Activated naive CD8-positive, alpha-beta T cell treated with anti-CD3 and anti-CD28 coated beads, Interleukin-2, amount 50 U/mL, for 24 hours (primary cell): ENCODE results near the gene TSPAN15.
"Not testable (repeated sequence)": the region's sequence is repeated elsewhere in the genome, so short reads cannot be mapped to it uniquely, and the experiment has no call there.

Experiments used
- ATAC-seq: fragments of 150-1000 bp; cut with Tn5 transposase; one replicate; pipeline ENCODE4 v1.10.0; 2021
- DNase-seq: peaks from one replicate; pipeline ENCODE4 v3.0.0; 2021
- H3K27ac Mint-ChIP-seq: one replicate; pipeline ENCODE4 v1.8.0; 2021; ENCODE audit warnings: mild to moderate bottlenecking, mixed read lengths
- H3K27me3 Mint-ChIP-seq: one replicate; pipeline ENCODE4 v1.8.0; 2021; ENCODE audit warnings: mixed read lengths
- H3K36me3 Mint-ChIP-seq: one replicate; pipeline ENCODE4 v1.8.0; 2021; ENCODE audit warnings: low read depth, mixed read lengths
- H3K4me1 Mint-ChIP-seq: one replicate; pipeline ENCODE4 v1.8.0; 2021; ENCODE audit warnings: mixed read lengths
- H3K4me3 Mint-ChIP-seq: one replicate; pipeline ENCODE4 v1.8.0; 2021; ENCODE audit warnings: mild to moderate bottlenecking, moderate library complexity, mixed read lengths
- H3K9me3 Mint-ChIP-seq: one replicate; pipeline ENCODE4 v1.8.0; 2021; ENCODE audit warnings: mixed read lengths

The TSPAN15 gene

DNA sequence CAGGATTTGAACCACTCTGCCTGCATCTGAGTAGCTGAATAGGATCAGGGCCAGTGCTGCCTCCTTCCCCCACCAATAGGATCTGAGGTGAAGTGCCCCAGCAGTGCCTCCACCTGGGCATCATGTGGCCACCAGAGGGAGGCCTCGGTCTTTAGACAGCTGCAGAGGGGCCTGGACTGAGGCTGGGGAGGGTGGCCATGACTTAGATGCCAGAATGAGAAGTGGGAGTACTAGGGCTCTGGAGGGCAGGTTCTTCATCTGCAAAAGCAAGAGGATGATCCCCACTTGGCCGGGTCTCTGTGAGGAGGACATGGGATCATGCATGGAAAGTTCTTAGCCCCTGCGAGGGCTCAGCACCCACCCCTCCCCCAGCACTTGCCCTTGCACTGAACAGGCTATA, 65.1 kb downstream of the TSPAN15 start:
- peak; percentile 38 for DNase-seq
- Mint-ChIP-seq H3K27me3 (peaks cover 9% of the 10 kb centered on the region), H3K4me3 (no peak overlapping the region), H3K9me3 (no peaks in the 10 kb centered on the region), H3K36me3 (no peaks in the 10 kb centered on the region), H3K4me1 (no peaks in the 10 kb centered on the region), H3K27ac (no peak overlapping the region)
- peak; percentile 78 for ATAC-seq

DNA sequence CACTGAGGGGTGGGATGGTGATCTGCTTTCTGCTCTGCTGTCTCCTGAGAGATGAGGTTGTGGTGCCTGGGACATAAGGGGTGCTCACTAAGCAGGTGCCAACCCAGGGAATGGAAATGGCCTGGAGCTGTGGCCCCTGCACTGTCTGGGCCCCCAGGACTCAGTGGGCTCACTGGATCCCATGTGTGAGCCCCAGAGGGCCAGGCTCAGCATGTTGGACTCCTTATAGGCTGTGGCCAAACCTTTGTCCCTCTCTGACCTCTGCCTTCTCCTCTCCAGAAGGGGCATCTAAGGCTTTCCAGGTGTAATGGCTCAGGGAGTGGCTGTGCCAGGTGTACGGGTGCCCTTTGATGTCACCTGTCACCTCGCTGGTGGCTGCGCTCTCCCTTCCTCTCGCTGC, 65.5 kb downstream of the TSPAN15 start:
- Mint-ChIP-seq H3K4me1 (no peaks in the 10 kb centered on the region), H3K36me3 (no peaks in the 10 kb centered on the region), H3K9me3 (no peaks in the 10 kb centered on the region), H3K27ac (no peak overlapping the region), H3K27me3 (peaks cover 5% of the 10 kb centered on the region), H3K4me3 (no peak overlapping the region)
- no peak for ATAC-seq
- no peak for DNase-seq

DNA sequence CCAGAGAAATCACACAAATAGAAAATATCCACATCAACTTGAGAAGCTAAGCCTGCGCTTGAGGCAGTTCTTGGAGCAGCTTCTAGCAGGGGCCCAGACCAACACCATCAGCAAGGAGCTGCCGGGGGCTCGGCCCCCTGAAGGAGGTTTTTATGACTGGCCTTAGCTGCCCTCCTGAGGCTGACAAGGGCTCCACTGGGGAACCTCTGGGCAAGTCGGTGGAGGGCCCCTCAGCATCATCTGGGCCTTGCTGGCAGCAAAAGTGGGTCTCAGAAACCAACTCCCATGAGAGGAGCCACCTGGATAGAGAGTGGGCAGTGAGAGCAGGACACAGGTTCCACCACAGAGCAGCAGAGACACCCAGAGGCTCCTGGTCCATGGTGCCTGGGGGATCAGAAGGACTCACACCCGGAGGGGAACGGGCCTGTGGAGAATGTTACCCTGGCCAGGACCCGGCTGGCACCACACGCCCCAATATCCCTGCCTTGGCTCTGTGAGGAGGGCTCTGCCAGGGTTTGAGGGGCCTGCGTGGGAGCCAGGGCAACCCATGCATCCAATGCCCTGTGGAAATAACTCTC, 66.1 kb downstream of the TSPAN15 start:
- H3K4me3 Mint-ChIP-seq: no peak overlapping the region
- no peaks in the 10 kb centered on the region for H3K36me3 Mint-ChIP-seq
- H3K27me3 Mint-ChIP-seq: peaks cover 5% of the 10 kb centered on the region
- H3K9me3 Mint-ChIP-seq: no peaks in the 10 kb centered on the region
- no peaks in the 10 kb centered on the region for H3K4me1 Mint-ChIP-seq
- H3K27ac Mint-ChIP-seq: no peak overlapping the region
- DNase-seq (no peak), ATAC-seq (no peak)

DNA sequence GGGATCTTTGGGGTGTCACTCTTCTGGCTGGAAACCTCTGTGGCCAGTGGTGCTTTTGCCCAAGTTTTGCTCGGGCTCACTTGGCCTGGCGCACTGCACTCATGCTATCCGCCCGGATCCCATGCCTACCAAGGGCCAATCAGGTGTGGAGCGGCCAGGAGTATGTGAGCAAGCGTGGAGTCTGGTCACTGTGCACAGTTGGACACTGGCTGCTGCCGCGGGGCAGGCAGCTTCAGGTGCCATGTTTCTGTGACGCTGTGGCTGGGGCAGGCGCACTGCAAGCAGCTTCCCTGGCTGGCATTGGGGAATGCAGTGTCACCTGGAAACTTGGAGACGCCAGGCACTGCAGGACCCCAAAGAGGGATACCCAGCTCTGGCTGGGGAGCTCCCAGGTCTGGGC, 76.7 kb downstream of the TSPAN15 start:
- ATAC-seq: no peak
- Mint-ChIP-seq H3K4me1 (no peaks in the 10 kb centered on the region), H3K9me3 (no peaks in the 10 kb centered on the region), H3K4me3 (no peak overlapping the region), H3K36me3 (no peaks in the 10 kb centered on the region), H3K27ac (no peak overlapping the region), H3K27me3 (peaks cover 17% of the 10 kb centered on the region)
- DNase-seq: no peak

DNA sequence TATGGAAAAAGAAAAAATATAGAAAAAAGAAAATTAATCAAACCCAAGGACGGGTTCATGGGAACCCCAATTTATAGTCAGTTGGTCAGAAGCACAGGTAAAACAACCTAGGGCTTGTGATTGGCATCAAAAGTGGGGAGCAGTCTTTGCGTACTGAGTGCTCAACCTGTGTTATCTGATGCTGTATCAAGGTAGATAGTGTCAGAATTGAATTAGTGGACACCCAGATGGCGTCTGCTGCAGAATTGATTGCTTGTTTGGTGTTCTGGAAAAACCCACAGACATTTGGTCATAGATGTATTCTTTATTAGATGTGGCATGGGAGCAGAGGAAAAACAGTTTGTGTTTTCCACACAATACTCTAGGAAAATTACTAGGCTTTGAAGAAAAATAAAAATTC, 82.4 kb downstream of the TSPAN15 start:
- H3K4me1 Mint-ChIP-seq: no peaks in the 10 kb centered on the region
- peaks cover 13% of the 10 kb centered on the region for H3K27me3 Mint-ChIP-seq
- peaks cover 11% of the 10 kb centered on the region for H3K9me3 Mint-ChIP-seq
- H3K4me3 Mint-ChIP-seq: no peak overlapping the region
- ATAC-seq (no peak), DNase-seq (no peak)
- no peak overlapping the region for H3K27ac Mint-ChIP-seq
- no peaks in the 10 kb centered on the region for H3K36me3 Mint-ChIP-seq

DNA sequence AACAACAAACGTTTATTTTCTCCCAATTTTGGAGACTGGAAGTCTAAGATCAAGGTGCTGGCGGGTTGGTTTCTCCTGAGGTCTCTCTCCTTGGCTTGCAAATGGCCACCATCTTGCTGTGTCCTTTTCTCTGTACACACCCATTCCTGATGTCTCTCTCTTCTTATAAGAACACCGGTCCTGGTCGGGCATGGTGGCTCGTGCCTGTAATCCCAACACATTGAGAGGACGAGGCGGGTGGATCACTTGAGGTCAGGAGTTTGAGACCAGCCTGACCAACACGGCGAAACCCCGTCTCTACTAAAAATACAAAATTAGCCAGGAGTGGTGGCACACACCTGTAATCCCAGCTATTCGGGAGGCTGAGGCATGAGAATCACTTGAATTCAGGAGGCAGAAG, 85.3 kb downstream of the TSPAN15 start:
- not testable (repeated sequence) for ATAC-seq, H3K36me3 Mint-ChIP-seq, DNase-seq, H3K4me1 Mint-ChIP-seq, H3K27ac Mint-ChIP-seq, H3K4me3 Mint-ChIP-seq
- H3K27me3 Mint-ChIP-seq: peaks cover 17% of the 10 kb centered on the region
- H3K9me3 Mint-ChIP-seq: peaks cover 27% of the 10 kb centered on the region

DNA sequence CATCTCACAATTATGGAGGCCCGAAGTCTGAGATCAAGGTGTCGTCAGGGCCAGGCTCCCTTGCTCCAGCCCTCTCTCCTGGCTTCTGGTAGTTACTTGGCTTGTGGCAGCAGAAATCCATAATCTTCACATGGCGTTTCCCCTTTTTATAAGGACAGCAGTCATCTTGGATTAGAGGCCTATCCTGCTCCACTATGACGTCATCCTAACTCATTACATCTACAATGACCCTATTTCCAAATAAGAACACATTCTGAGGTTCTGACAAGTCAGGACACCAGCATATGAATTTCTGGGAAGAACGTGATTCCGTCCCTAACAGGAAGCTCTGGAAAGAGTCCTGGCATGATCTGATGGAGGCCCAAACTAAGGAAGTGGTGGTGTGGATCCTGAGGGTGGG, 86.2 kb downstream of the TSPAN15 start:
- H3K9me3 Mint-ChIP-seq: peaks cover 34% of the 10 kb centered on the region
- H3K27me3 Mint-ChIP-seq: peaks cover 12% of the 10 kb centered on the region
- peaks cover 5% of the 10 kb centered on the region for H3K36me3 Mint-ChIP-seq
- no peak overlapping the region for H3K4me3 Mint-ChIP-seq
- H3K27ac Mint-ChIP-seq: no peak overlapping the region
- ATAC-seq: no peak
- DNase-seq: no peak
- H3K4me1 Mint-ChIP-seq: no peaks in the 10 kb centered on the region

DNA sequence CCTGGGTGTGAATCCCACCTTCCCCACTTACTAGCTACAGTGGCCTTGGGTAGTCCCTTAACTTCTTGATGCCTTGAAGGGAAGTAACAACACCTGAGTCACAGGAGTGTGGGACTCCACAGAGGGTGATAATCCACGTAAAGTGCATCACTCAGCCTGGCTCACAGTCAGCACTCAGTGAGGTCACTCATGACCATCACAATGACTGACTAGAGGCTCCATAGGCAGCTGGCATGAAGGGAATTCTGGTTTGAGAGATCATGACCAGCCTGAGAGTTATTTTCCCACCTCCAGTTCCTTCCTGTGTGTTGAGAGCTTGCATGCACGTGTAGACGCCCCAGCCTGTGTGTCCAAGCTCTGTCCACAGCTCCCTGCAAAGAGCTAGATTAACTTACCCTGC, 87.2 kb downstream of the TSPAN15 start:
- DNase-seq (no peak), ATAC-seq (no peak)
- Mint-ChIP-seq H3K27ac (no peak overlapping the region), H3K27me3 (peaks cover 8% of the 10 kb centered on the region), H3K36me3 (peaks cover 5% of the 10 kb centered on the region), H3K4me1 (no peaks in the 10 kb centered on the region), H3K4me3 (no peak overlapping the region), H3K9me3 (peaks cover 34% of the 10 kb centered on the region)

DNA sequence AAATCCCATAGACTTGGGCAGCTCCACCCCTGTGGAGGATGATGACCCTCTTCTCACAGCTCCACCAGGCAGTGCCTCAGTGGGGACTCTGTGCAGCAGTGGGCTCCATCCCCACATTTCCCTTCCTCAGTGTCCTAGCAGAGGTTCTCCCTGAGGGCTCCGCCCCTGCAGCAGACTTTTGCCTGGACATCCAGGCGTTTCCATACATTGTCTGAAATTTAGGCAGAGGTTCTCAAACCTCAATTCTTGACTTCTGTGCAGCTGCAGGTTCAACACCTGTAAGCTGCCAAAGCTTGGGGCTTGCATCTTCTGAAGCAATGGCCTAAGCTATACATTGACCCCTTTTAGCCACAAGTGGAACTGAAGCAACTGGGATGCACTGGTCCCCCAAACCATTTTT, 90.2 kb downstream of the TSPAN15 start:
- H3K4me1 Mint-ChIP-seq: no peaks in the 10 kb centered on the region
- DNase-seq (no peak), ATAC-seq (no peak)
- no peak overlapping the region for H3K4me3 Mint-ChIP-seq
- H3K9me3 Mint-ChIP-seq: peaks cover 25% of the 10 kb centered on the region
- H3K27me3 Mint-ChIP-seq: peaks cover 8% of the 10 kb centered on the region
- H3K27ac Mint-ChIP-seq: no peak overlapping the region
- H3K36me3 Mint-ChIP-seq: peaks cover 5% of the 10 kb centered on the region

DNA sequence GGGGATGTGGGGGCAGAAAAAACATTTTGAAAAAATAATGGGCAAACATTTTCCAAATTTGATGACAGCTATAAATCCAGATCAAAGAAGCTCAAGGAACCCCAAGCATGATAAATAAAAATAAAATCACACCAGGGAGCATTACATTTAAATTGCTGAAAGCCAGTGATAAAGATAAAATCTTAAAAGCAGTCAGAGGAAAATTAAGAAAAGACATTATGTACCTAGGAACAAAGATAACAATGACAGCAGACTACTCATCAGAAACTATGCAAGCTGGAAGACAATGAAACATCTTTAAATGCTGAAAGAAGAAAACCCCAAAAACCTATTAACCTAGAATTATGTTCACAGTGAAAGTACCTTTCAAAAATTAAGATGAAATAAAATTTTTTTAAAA, 98.7 kb downstream of the TSPAN15 start:
- DNase-seq: no peak
- Mint-ChIP-seq H3K4me3 (no peak overlapping the region), H3K4me1 (no peaks in the 10 kb centered on the region), H3K36me3 (peaks cover 2% of the 10 kb centered on the region), H3K27ac (no peak overlapping the region), H3K27me3 (peaks cover 8% of the 10 kb centered on the region), H3K9me3 (peaks cover 31% of the 10 kb centered on the region)
- no peak for ATAC-seq

DNA sequence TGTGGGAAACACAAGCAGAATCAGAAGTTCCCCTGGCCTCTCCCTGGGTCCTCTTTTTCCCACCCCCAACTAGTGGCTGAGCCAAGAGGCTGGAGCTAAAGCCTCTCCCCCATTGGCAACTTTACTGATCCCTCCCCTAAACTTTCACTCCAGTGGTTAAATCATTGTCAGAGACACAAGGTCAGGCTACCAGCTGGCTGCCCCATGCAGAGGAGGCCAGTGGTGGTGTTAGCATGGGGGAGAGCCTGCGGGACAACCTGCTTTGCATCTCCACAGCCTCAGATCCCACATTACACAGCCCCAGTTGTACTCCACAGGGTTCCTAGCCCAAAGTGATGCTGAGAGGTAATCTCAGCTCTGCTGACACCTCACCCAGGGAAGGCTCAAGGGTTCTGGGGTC, 101.0 kb downstream of the TSPAN15 start:
- H3K27ac Mint-ChIP-seq: no peak overlapping the region
- H3K4me1 Mint-ChIP-seq: no peaks in the 10 kb centered on the region
- peaks cover 31% of the 10 kb centered on the region for H3K9me3 Mint-ChIP-seq

DNA sequence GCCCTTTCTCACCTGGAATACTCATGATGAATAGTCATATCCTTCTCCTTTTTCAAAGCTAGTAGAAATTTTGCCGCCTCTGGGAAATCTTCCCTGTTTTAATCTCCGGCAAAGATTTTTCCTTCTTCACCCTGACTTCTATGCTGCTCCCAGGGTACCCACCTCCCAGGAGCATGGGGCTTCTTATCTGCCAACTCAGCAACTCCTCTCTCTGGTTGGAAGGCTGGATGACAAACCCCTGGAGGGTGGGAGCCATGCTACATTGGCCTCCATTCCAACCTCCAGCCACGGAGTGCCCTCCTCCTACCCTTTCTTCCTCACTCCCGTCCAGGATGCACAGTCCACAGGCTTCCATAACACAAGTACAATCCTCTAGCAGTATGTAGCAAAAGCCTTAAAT, 102.1 kb downstream of the TSPAN15 start:
- H3K4me3 Mint-ChIP-seq: no peak overlapping the region
- no peak for ATAC-seq

More for the DNA sequence above, 101.0 kb downstream of the TSPAN15 start:
- Mint-ChIP-seq H3K4me3 (no peak overlapping the region), H3K27me3 (peaks cover 6% of the 10 kb centered on the region), H3K36me3 (peaks cover 2% of the 10 kb centered on the region)
- no peak for ATAC-seq
- DNase-seq: no peak

DNA sequence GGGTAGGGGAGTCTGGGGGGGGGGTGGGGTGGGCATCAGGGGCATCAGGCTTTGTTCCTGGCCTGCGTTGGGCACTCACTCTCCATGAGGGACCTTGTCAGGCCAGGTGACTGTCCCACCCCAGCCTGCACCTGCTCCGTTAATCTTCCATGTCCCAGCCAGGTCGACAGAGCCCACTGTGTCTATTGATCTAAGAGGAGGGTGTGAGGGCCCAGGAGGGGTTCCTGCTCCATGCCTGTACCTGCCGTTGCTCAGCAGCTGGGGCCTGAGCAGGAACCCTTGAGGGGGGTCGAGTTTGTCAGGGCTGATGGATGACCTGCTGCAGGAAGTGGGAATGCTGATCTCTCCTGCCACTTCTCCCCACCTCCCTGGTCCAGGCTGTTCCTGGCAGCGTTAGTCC, 103.3 kb downstream of the TSPAN15 start:
- H3K4me3 Mint-ChIP-seq: no peak overlapping the region
- peaks cover 9% of the 10 kb centered on the region for H3K4me1 Mint-ChIP-seq
- peaks cover 6% of the 10 kb centered on the region for H3K27me3 Mint-ChIP-seq
- ATAC-seq (no peak), DNase-seq (no peak)
- no peak overlapping the region for H3K27ac Mint-ChIP-seq
- peaks cover 13% of the 10 kb centered on the region for H3K9me3 Mint-ChIP-seq
- H3K36me3 Mint-ChIP-seq: no peaks in the 10 kb centered on the region

More for the DNA sequence above, 102.1 kb downstream of the TSPAN15 start:
- H3K27ac Mint-ChIP-seq: no peak overlapping the region
- peaks cover 3% of the 10 kb centered on the region for H3K4me1 Mint-ChIP-seq
- peaks cover 25% of the 10 kb centered on the region for H3K9me3 Mint-ChIP-seq
- no peak for DNase-seq
- peaks cover 6% of the 10 kb centered on the region for H3K27me3 Mint-ChIP-seq
- H3K36me3 Mint-ChIP-seq: peaks cover 2% of the 10 kb centered on the region
